Panc1 (cell line): Measurements from ENCODE around the gene STXBP1.

ENCODE experiments used
- CTCF ChIP-seq: fragments of 450-650 bp; IDR thresholded peaks from 2 replicates; pipeline ENCODE4 v1.5.1; 2017; ENCODE audit warnings: mild to moderate bottlenecking
- POLR2AphosphoS5 ChIP-seq: IDR thresholded peaks from 2 replicates; pipeline ENCODE4 v1.6.1; 2012; ENCODE audit warnings: mild to moderate bottlenecking, low read depth, low read length, moderate library complexity
- REST ChIP-seq, 2 experiments: IDR thresholded peaks; 2 replicates each; pipeline ENCODE4 v1.6.1; 2011 to 2012; ENCODE audit warnings: low read depth in 2 of 2, control low read depth in 1 of 2, low read length in 1 of 2, mild to moderate bottlenecking in 1 of 2, moderate library complexity in 1 of 2; ENCODE audit not compliant: insufficient read depth in 1 of 2
- SIN3A ChIP-seq: IDR thresholded peaks from 2 replicates; pipeline ENCODE4 v1.6.1; 2012; ENCODE audit warnings: low read depth, mild to moderate bottlenecking, low read length, moderate library complexity, borderline replicate concordance; ENCODE audit not compliant: insufficient read depth
- TCF7L2 ChIP-seq: IDR thresholded peaks from 2 replicates; pipeline ENCODE4 v1.6.1; 2011; ENCODE audit warnings: mild to moderate bottlenecking, low read depth, low read length, inconsistent platforms

GRCh38 chr9:127626752-127627493, 14.8 kb downstream of the STXBP1 start:
- TF ChIP-seq CTCF (no peak), REST (IDR thresholded peaks at IDR 0.05; ENCODE audit: insufficient read depth in 1 of 2, low read depth in 2 of 2, low read length in 1 of 2) (no peak), SIN3A (no peak), POLR2AphosphoS5 (no peak), TCF7L2 (no peak)
